Gastroesophageal sphincter (tissue), 4 donors: ENCODE data around the gene CCT7. TPM values are rescaled to one million over a fixed set of nuclear protein-coding genes. Genes with fewer than 3 reads are reported as not detected.
A peak's percentile ranks its signal among the peaks of the same experiment; 100 is the strongest.

Source experiments
- ATAC-seq: fragments of 150-250 bp; one replicate; pipeline ENCODE4 v1.9.1; 2016; ENCODE audit warnings: mild to moderate bottlenecking, moderate library complexity
- H3K27ac ChIP-seq, 4 donors: fragments of 200-600 bp; sonication (generic) in 3 of 4; 1 replicate in 3 of 4; 2 replicates in 1 of 4; pipeline ENCODE4 v1.5.1; 2016 to 2019
- H3K27me3 ChIP-seq: fragments of 200-600 bp; sonication (generic); one replicate; pipeline ENCODE4 v1.5.1; 2019
- H3K36me3 ChIP-seq, 2 donors: fragments of 200-600 bp; sonication (generic); one replicate each; pipeline ENCODE4 v1.5.1; 2019; ENCODE audit warnings: control low read depth in 1 of 2
- H3K4me1 ChIP-seq, 3 donors: fragments of 200-600 bp; sonication (generic); 1 replicate in 2 of 3; 2 replicates in 1 of 3; pipeline ENCODE4 v1.5.1; 2016 to 2019; ENCODE audit warnings: control low read depth in 2 of 3
- H3K4me3 ChIP-seq, 2 donors: fragments of 200-600 bp; sonication (generic); one replicate each; pipeline ENCODE4 v1.5.1; 2019; ENCODE audit warnings: mild to moderate bottlenecking in 1 of 2, moderate library complexity in 1 of 2
- H3K9me3 ChIP-seq, 3 donors: fragments of 200-600 bp; sonication (generic); one replicate each; pipeline ENCODE4 v1.5.1; 2017 to 2019; ENCODE audit warnings: control low read depth in 2 of 3
- CTCF ChIP-seq, 4 experiments: fragments of 200-600 bp in 2 of 4; fragments of 450-650 bp in 2 of 4; sonication (generic) in 1 of 4; IDR thresholded peaks; one replicate each; pipeline ENCODE4 v1.5.1; 2017 to 2019; ENCODE audit warnings: antibody characterized with exemption in 4 of 4, mild to moderate bottlenecking in 2 of 4, moderate library complexity in 2 of 4
- EP300 ChIP-seq: sonication (generic); formaldehyde crosslinking; IDR thresholded peaks from one replicate; pipeline ENCODE4 v1.6.1; 2017; ENCODE audit warnings: antibody characterized with exemption, mild to moderate bottlenecking
- POLR2A ChIP-seq, 2 donors: fragments of 450-650 bp; IDR thresholded peaks; one replicate each; pipeline ENCODE4 v1.6.1; 2017; ENCODE audit warnings: antibody characterized with exemption in 2 of 2, mild to moderate bottlenecking in 2 of 2, moderate library complexity in 1 of 2
- POLR2AphosphoS5 ChIP-seq: sonication (generic); formaldehyde crosslinking; IDR thresholded peaks from one replicate; pipeline ENCODE4 v1.6.1; 2017; ENCODE audit warnings: antibody characterized with exemption
- WGBS, 2 donors: methylation state at CpG; one replicate each; pipeline ENCODE4 v1.1.5; 2018; ENCODE audit warnings: low coverage in 1 of 2; 5-methylcytosine and 5-hydroxymethylcytosine counted together
- total RNA-seq, 4 donors: library from RNA; depleted of rRNA; stranded (reverse); fragments of >200 nt; gene quantifications; one replicate each; pipeline ENCODE4 v1.1.0, GENCODE V29; 2016

The CCT7 gene
- total RNA-seq, 4 donors from 2014 or later = 221 to 258 (median 240) TPM

- 100% methylated on average over 1 of the region's 4 CpGs; no CpG with 5 or more reads in 1 of the 2 donors for WGBS, 2 donors
- Histone ChIP-seq H3K4me1 (peaks cover 0 to 17% (median 4%) of the 10 kb centered on the region in 3 donors), H3K9me3 (no peaks in the 10 kb centered on the region), H3K27me3 (peaks cover 71% of the 10 kb centered on the region), H3K27ac (no peak overlapping the region), H3K4me3 (no peak overlapping the region), H3K36me3 (no peaks in the 10 kb centered on the region)
- ATAC-seq = no peak
- TF ChIP-seq CTCF (IDR thresholded peaks at IDR 0.05) = no peak
- no peak for TF ChIP-seq POLR2A (IDR thresholded peaks at IDR 0.05)
Measured at GRCh38 chr2:73267008-73267407, 32.9 kb downstream of the CCT7 start.

- H3K27ac ChIP-seq = no peak overlapping the region
- no peak for ATAC-seq
- H3K9me3 ChIP-seq = peaks cover 0 to 1% (median 0%) of the 10 kb centered on the region in 3 donors
- peaks cover 0 to 17% (median 4%) of the 10 kb centered on the region in 3 donors for H3K4me1 ChIP-seq
- H3K4me3 ChIP-seq = peak overlapping the region in 1 of 2 donors; percentile 33
- H3K27me3 ChIP-seq = peaks cover 71% of the 10 kb centered on the region
- 4 to 47% methylated on average over 4 to 11 of the region's 14 CpGs for WGBS, 2 donors
- no peak for TF ChIP-seq EP300
- no peaks in the 10 kb centered on the region for H3K36me3 ChIP-seq
Measured at GRCh38 chr2:73268366-73268829, 34.3 kb downstream of the CCT7 start.

- Histone ChIP-seq H3K27me3 (peaks cover 71% of the 10 kb centered on the region), H3K9me3 (peaks cover 0 to 8% (median 0%) of the 10 kb centered on the region in 3 donors), H3K4me3 (peak overlapping the region in 1 of 2 donors; percentile 33), H3K36me3 (no peaks in the 10 kb centered on the region), H3K4me1 (peaks cover 0 to 17% (median 4%) of the 10 kb centered on the region in 3 donors), H3K27ac (no peak overlapping the region)
- WGBS, 2 donors = 0 to 14% methylated on average over 8 to 13 of the region's 113 CpGs
- no peak for ATAC-seq
- no peak for TF ChIP-seq POLR2AphosphoS5
- peak in 1 of 4 experiments; percentile 12 for TF ChIP-seq CTCF (IDR thresholded peaks at IDR 0.05)
Measured at GRCh38 chr2:73268830-73269685, 35.0 kb downstream of the CCT7 start.

- Histone ChIP-seq H3K9me3 (peaks cover 0 to 10% (median 0%) of the 10 kb centered on the region in 3 donors), H3K4me1 (peaks cover 0 to 17% (median 4%) of the 10 kb centered on the region in 3 donors), H3K36me3 (no peaks in the 10 kb centered on the region), H3K4me3 (peak overlapping the region in 1 of 2 donors; percentile 33), H3K27me3 (peaks cover 70% of the 10 kb centered on the region), H3K27ac (no peak overlapping the region)
- TF ChIP-seq CTCF (IDR thresholded peaks at IDR 0.05) (no peak), EP300 (no peak), POLR2A (IDR thresholded peaks at IDR 0.05) (no peak), POLR2AphosphoS5 (no peak)
- WGBS, 2 donors = 46 to 58% methylated on average over 2 to 6 of the region's 22 CpGs
- no peak for ATAC-seq
Measured at GRCh38 chr2:73269686-73270465, 35.8 kb downstream of the CCT7 start.

GRCh38 chr2:73272270-73272669 lies 38.2 kb downstream of the CCT7 start:
- H3K36me3 ChIP-seq = no peaks in the 10 kb centered on the region
- ATAC-seq = no peak
- H3K9me3 ChIP-seq = peaks cover 0 to 13% (median 0%) of the 10 kb centered on the region in 3 donors
- no peak overlapping the region for H3K4me3 ChIP-seq
- H3K4me1 ChIP-seq = peaks cover 0 to 17% (median 4%) of the 10 kb centered on the region in 3 donors
- peaks cover 46% of the 10 kb centered on the region for H3K27me3 ChIP-seq
- H3K27ac ChIP-seq = no peak overlapping the region
- WGBS, 2 donors = no CpG with 5 or more reads among the region's 1 CpG
- TF ChIP-seq CTCF (IDR thresholded peaks at IDR 0.05) = no peak
- no peak for TF ChIP-seq POLR2A (IDR thresholded peaks at IDR 0.05)
- TF ChIP-seq EP300 = no peak
- TF ChIP-seq POLR2AphosphoS5 = no peak
